Activated CD4-positive, CD25-positive, alpha-beta regulatory T cell (primary cell): ENCODE results near the gene FOXM1.
A peak's percentile ranks its signal among the peaks of the same experiment; 100 is the strongest.

Experiments used
- DNase-seq, 4 experiments: peaks; one replicate each; lab custom pipeline; 2025; lab: John Stamatoyannopoulos, UW

The FOXM1 gene

GRCh38 chr12:2836574-2836973 lies 40.4 kb downstream of the FOXM1 start:
- DNase-seq, result no peak

GRCh38 chr12:2835691-2836403 lies 41.1 kb downstream of the FOXM1 start:
- no peak for DNase-seq

DNA sequence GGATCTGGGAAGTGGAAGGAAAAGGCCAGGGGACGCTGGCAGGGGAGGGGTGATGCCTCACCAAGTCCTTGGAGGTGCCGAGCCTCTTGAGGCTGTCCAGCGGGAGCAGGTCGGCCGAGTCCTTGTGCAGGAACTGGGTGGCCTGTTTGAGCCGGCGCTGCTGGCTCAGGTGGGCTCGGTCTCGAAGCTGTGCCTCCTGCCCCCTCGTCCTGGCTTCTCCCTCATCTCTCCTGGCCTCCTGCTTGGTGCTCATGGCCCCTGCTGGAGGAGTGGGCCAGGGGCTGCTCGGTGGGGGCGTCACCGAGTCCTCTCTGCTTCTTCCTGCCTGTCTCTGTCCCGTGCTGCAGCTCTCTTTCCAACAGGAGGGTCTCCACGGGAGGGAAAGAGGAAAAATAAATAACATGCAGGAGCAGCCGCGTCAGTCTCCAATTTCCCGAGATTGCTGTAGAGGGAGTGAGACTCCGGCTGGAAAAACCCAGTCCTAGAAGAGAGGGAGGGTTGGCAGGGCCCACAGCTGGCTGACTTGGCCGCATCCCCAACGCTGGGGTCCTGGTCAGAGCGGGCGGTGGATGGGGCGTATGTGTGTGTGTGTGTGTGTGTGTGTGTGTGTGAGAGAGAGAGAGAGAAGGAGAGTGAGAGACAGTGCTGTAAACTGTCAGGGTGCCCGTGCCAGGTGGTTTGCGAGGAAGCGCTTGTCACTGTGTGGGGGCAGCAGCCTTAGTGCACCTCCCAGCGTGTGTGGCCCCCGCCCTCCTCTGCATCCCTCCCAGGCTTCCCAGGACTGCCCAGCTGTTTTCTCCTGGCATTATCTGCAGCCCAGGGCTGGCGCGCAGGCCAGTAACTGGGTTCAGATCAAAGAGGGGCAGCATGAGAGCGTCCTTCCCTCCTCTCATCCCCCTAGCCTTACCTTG lies 42.1 kb downstream of the FOXM1 start, which contains the start of gene NRIP2:
Gene NRIP2, minus strand, starts transcription at position 455 of the 911 bp plus-strand sequence. Its CDS starts 52 bp downstream, at position 403.
- no peak for DNase-seq

DNA sequence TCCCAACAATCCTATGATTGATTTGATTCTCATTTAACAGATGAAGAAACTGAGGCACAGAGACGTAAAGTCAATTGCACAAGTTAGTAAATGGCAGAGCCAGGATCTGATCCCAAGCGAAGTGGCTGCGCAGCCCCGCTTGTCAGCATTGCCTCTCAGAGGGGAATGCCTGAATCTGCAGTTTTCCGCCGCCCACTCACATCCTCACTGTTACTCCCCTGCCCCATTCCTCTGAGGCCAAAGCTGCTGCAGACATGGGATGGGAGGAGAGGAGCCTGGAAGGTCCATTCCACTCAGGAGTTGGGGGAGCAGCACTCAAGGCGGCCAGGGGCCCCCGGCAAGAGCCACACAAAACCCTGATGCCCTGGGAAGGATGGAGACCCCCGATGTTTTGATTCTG lies 43.2 kb downstream of the FOXM1 start:
- no peak for DNase-seq

- no peak for DNase-seq
These were observed 43.6 kb downstream of the FOXM1 start for GRCh38 chr12:2833327-2833726.

- no peak for DNase-seq
These were observed 44.3 kb downstream of the FOXM1 start for GRCh38 chr12:2832550-2833127.

GRCh38 chr12:2829275-2829674 lies 47.7 kb downstream of the FOXM1 start:
- no peak for DNase-seq

- DNase-seq, result no peak
These were observed 50.1 kb downstream of the FOXM1 start for GRCh38 chr12:2826721-2827515.

DNA sequence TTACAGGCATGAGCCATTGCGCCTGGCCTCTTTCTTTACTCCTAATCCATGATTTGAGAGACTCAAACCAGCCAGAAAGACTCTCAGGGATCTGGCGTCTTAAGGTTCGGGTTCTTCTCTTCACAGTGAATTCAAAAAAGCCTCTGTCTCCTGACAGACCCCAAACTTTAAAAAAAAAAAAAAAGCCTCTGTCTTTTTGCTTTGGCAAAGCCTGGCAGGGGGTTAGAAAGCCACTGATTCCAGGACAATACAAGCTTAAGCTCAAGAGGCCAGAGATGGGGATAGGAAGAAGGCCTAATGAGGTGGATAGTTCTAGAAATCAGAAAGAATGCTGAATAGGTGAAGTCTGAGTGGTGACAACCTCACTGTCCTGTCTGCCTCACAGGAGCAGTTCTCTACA lies 50.9 kb downstream of the FOXM1 start:
- DNase-seq, result no peak

GRCh38 chr12:2825132-2825531 lies 51.8 kb downstream of the FOXM1 start:
- DNase-seq, result no peak

DNA sequence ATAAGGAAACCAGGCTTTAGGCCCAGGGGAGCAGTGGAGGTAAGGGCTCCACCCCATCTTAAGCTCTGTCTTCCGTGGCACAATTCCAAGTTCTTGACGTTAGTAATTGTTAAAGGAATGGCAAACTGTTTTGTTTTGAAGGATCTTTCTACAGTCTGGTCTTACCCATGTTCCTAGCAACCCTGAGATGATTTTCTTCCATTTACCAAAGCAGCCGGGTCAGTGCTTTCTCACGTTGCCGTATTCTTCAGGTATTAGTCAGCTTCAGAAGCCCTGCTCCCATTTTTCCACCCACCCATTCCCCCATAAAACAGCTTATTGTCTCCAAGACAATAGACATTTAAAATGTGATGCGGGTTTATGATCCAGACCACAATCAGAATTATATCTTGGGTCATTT lies 52.4 kb downstream of the FOXM1 start:
- DNase-seq, result no peak

GRCh38 chr12:2823483-2823882 lies 53.5 kb downstream of the FOXM1 start:
- DNase-seq, result no peak

DNA sequence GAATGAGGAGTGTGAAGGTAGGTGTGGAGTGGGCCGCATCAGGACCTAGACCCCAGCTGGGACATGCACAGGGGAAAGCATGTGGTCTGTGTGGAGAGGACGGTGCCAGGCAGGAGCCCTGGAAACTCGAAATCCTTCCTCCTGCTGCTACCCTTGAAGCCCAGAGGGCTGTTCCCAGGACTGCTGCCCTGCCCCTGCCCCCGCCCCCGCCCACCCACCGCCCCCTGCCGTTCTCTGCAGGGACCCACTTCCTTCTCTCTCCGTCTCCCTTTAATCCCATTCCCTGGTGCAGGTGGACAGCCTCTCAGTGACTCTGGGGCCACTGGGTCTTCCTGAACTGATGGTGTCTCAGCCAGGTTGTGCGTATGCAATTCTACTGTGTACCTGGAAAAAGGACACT lies 56.5 kb downstream of the FOXM1 start:
- no peak for DNase-seq

DNA sequence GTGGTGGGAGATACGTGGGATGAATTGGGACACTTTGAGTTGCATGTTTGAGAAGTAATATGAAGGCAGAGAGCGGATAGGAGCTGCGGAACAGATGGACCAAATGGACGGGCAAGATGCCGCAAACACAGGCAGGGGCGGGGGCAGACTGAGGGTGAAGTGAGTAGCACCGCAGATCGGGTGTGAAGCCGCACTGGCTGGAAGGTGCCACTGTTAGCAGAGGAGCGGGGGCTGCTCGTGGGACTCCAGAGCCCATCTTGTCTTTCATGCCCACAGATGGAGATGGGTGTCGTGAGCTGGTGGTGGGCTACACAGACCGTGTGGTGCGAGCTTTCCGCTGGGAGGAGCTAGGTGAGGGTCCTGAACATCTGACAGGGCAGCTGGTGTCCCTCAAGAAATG lies 57.2 kb downstream of the FOXM1 start:
- no peak for DNase-seq

DNA sequence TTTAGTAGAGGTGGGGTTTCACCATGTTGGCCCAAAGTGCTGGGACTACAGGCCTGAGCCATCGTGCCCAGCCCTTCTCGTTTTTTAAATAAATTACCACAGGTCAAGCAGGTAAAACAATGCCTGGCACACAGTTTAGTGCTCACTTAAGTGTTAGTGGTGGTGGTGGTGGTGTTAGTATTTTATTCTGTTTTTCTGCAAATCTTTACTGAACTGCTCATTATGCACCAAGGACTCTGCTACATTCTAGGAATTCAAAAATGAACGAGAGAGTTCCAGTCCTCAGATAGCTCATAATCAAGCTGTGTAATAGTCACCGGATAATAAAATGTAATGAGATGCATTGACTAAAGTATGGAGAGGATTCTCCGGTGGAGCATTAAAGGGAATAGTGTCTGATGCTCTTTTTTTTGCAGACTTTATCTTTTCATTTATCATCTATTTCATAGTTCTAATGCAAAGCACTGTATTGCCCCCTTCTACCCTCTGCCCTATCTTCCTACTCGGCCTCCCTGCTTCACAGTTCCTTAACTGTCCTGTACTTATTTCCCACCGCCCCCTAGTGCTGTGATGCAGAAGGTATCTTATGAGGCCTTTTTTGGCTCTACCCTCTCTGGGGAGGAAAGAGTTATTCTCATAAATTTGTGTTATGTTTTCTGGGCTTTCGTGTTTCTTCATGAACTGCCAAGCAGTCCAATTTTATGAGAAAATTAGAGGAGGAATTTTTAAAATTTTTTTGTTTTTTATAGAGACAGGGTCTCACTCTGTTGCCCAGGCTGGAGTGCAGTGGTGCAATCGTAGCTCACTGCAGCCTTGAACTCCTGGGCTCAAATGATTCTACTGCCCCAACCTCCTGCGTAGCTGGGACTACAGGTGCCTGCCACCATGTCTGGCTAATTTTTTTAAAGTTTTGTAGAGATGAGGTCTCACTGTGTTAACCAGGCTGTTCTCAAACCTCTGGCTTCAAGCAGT lies 63.5 kb downstream of the FOXM1 start:
- peak in 1 of 4 experiments; percentile 10 for DNase-seq

DNA sequence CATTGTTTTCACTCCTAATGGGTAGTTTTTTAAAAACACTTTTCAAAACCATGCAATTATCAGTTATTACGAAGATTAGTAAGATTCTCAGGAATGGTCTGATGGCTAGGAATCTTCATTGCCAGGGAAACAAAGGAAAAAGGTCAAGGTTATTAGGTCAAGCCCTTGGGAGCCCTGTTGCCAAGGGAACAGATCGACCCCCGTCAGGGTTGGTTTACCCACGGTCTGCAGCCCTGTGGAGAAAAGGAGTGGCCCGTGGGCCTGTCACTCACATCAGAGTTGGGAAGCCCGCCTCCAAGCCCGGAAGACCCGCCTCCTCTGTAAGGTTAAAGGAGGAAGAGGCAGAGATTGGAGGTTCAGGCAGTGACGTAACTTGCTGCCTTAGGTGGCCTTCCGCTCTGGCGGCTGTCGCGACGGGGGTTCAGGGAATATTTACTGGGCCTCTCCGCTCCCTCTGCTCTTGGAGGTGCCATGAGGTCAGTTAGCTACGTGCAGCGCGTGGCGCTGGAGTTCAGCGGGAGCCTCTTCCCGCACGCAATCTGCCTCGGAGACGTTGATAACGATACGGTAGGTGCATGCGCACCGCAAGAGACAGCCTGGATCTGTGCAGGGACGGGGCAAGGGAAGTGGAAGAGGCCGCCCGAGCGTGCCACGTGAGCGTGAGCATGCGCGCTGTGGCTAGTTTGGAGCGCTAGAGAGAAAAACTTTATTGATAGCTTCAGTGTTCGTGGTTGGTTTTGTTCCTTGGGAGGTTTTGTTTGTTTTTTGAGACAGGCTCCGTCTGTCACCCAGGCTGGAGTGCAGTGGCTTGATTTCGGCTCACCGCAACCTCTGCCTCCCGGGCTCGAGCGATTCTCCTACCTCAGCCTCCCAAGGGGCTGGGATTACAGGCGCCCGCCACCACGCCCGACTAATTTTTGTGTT lies 64.4 kb downstream of the FOXM1 start, which contains the start of gene ITFG2:
Gene ITFG2, plus strand, starts transcription at position 379 of the 924 bp plus-strand sequence. Its CDS starts 93 bp downstream, at position 472.
- peak; percentile 79 to 94 (median 90) for DNase-seq

DNA sequence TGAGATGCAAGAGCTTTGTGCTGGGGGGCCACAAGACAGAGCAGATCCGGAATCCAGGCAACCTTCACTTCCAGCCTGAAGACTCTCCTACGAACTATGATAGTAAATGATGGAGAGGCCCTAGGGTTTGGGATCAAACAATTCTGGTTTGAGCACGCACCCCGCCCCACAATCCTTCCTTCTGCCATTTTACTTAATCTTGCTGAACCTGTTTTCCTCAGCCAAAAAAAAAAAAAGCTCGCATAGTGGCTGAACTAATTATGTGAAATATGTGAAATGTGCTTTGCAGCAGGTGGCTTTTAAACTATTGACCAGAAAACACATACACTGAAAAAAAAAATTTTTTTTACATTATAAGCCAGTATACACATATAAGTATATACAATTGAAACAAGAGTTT lies 65.2 kb downstream of the FOXM1 start:
- DNase-seq, result no peak
